Trophoblast cell (in vitro differentiated cells and primary cell): ENCODE measurements around the gene RAPGEF1.

ENCODE experiments used
- DNase-seq, 2 donors: peaks; one replicate each; pipeline ENCODE4 v3.0.0-alpha.2; 2016
- H2AFZ ChIP-seq: 2 replicates; pipeline ENCODE4 v1.6.1; 2013; ENCODE audit warnings: low read length, moderate library complexity, mild to moderate bottlenecking; ENCODE audit not compliant: insufficient read depth, poor library complexity
- H2AK5ac ChIP-seq: 2 replicates; pipeline ENCODE4 v1.6.1; 2013; ENCODE audit warnings: mild to moderate bottlenecking, low read length
- H2BK120ac ChIP-seq: 2 replicates; pipeline ENCODE4 v1.6.1; 2013; ENCODE audit warnings: low read length, mild to moderate bottlenecking, moderate library complexity; ENCODE audit not compliant: insufficient read depth, poor library complexity
- H2BK12ac ChIP-seq: 2 replicates; pipeline ENCODE4 v1.6.1; 2013; ENCODE audit warnings: mild to moderate bottlenecking, low read length, moderate library complexity
- H2BK5ac ChIP-seq: 2 replicates; pipeline ENCODE4 v1.6.1; 2013; ENCODE audit warnings: low read length, low read depth, moderate library complexity, mild to moderate bottlenecking; ENCODE audit not compliant: poor library complexity
- H3K14ac ChIP-seq: 2 replicates; pipeline ENCODE4 v1.6.1; 2013; ENCODE audit warnings: mild to moderate bottlenecking, low read length
- H3K18ac ChIP-seq: 2 replicates; pipeline ENCODE4 v1.6.1; 2013; ENCODE audit warnings: mild to moderate bottlenecking, low read length
- H3K23ac ChIP-seq: 2 replicates; pipeline ENCODE4 v1.6.1; 2013; ENCODE audit warnings: low read length
- H3K27ac ChIP-seq: 2 replicates; pipeline ENCODE4 v1.5.1; 2013; ENCODE audit warnings: low read depth, mild to moderate bottlenecking, inconsistent platforms, low read length, moderate library complexity
- H3K27me3 ChIP-seq: 2 replicates; pipeline ENCODE4 v1.6.1; 2013; ENCODE audit warnings: inconsistent platforms, mild to moderate bottlenecking, low read length, moderate library complexity; ENCODE audit not compliant: insufficient read depth
- H3K36me3 ChIP-seq, 2 experiments: 1 replicate in 1 of 2; 2 replicates in 1 of 2; pipeline ENCODE4 v1.6.1; 2013; ENCODE audit warnings: low read length in 2 of 2, mild to moderate bottlenecking in 2 of 2, moderate library complexity in 1 of 2; ENCODE audit not compliant: insufficient read depth in 2 of 2, control insufficient read depth in 1 of 2
- H3K4ac ChIP-seq: 2 replicates; pipeline ENCODE4 v1.6.1; 2013; ENCODE audit warnings: low read depth, mild to moderate bottlenecking, low read length, moderate library complexity
- H3K4me1 ChIP-seq, 2 experiments: 1 replicate in 1 of 2; 2 replicates in 1 of 2; pipeline ENCODE4 v1.6.1; 2013; ENCODE audit warnings: low read length in 2 of 2, mild to moderate bottlenecking in 2 of 2, moderate library complexity in 1 of 2; ENCODE audit not compliant: insufficient read depth in 2 of 2, control insufficient read depth in 1 of 2
- H3K4me2 ChIP-seq: 2 replicates; pipeline ENCODE4 v1.6.1; 2013; ENCODE audit warnings: inconsistent platforms, mild to moderate bottlenecking, low read length, moderate library complexity
- H3K4me3 ChIP-seq: 2 replicates; pipeline ENCODE4 v1.5.1; 2013; ENCODE audit warnings: mild to moderate bottlenecking, low read depth, low read length, inconsistent platforms
- H3K79me1 ChIP-seq: one replicate; pipeline ENCODE4 v1.6.1; 2013; ENCODE audit warnings: low read length
- H3K79me2 ChIP-seq: 2 replicates; pipeline ENCODE4 v1.6.1; 2013; ENCODE audit warnings: low read length, mild to moderate bottlenecking; ENCODE audit not compliant: control insufficient read depth, insufficient read depth, poor library complexity
- H3K9ac ChIP-seq: 2 replicates; pipeline ENCODE4 v1.6.1; 2013; ENCODE audit warnings: mild to moderate bottlenecking, low read length
- H3K9me3 ChIP-seq: 2 replicates; pipeline ENCODE4 v1.6.1; 2013; ENCODE audit warnings: low read depth, mild to moderate bottlenecking, control low read depth, inconsistent platforms, low read length; ENCODE audit not compliant: insufficient read depth
- H4K12ac ChIP-seq: 2 replicates; pipeline ENCODE4 v1.6.1; 2013; ENCODE audit warnings: low read depth, mild to moderate bottlenecking, low read length, moderate library complexity
- H4K8ac ChIP-seq: 2 replicates; pipeline ENCODE4 v1.6.1; 2013; ENCODE audit warnings: low read depth, mild to moderate bottlenecking, low read length, moderate library complexity
- H4K91ac ChIP-seq: one replicate; pipeline ENCODE4 v1.6.1; 2013; ENCODE audit warnings: low read depth, mild to moderate bottlenecking, low read length, moderate library complexity
- WGBS: extraction: QIAGEN DNeasy Blood & Tissue Kit; methylation state at CpG from one replicate; pipeline ENCODE4 v1.1.7; 2013; ENCODE audit warnings: missing lambda C conversion rate; ENCODE audit not compliant: insufficient read length, insufficient coverage; ENCODE audit errors: extremely low coverage; 5-methylcytosine and 5-hydroxymethylcytosine counted together

The RAPGEF1 gene

GRCh38 chr9:131633491-131634031 lies 106.3 kb downstream of the RAPGEF1 start:
- no peak overlapping the region for H3K4ac ChIP-seq
- H3K9me3 ChIP-seq: peaks cover 2% of the 10 kb centered on the region
- no peak overlapping the region for H3K23ac ChIP-seq
- H3K14ac ChIP-seq: no peak overlapping the region
- H4K91ac ChIP-seq: no peak overlapping the region
- no peaks in the 10 kb centered on the region for H3K27me3 ChIP-seq
- no peak overlapping the region for H2AK5ac ChIP-seq
- H2BK120ac ChIP-seq: no peak overlapping the region
- WGBS: no CpG with 5 or more reads among the region's 9 CpGs
- H3K36me3 ChIP-seq: peaks cover 13 to 24% of the 10 kb centered on the region in 2 experiments
- H3K4me2 ChIP-seq: no peak overlapping the region
- H4K12ac ChIP-seq: no peak overlapping the region
- no peak overlapping the region for H4K8ac ChIP-seq
- no peak overlapping the region for H3K18ac ChIP-seq
- H3K79me2 ChIP-seq: no peaks in the 10 kb centered on the region
- H3K27ac ChIP-seq: no peak overlapping the region
- H2BK12ac ChIP-seq: no peak overlapping the region
- DNase-seq: peak in 1 of 2 donors; percentile 54
- no peak overlapping the region for H2AFZ ChIP-seq
- no peak overlapping the region for H2BK5ac ChIP-seq
- no peak overlapping the region for H3K9ac ChIP-seq
- peaks cover 6% of the 10 kb centered on the region for H3K79me1 ChIP-seq
- H3K4me1 ChIP-seq: peaks cover 12 to 13% of the 10 kb centered on the region in 2 experiments
- H3K4me3 ChIP-seq: no peak overlapping the region

GRCh38 chr9:131631306-131631705 lies 108.6 kb downstream of the RAPGEF1 start:
- H2AK5ac ChIP-seq: no peak overlapping the region
- no peak overlapping the region for H4K8ac ChIP-seq
- no CpG with 5 or more reads among the region's 13 CpGs for WGBS
- H3K18ac ChIP-seq: no peak overlapping the region
- H3K36me3 ChIP-seq: peaks cover 15 to 25% of the 10 kb centered on the region in 2 experiments
- no peak overlapping the region for H2AFZ ChIP-seq
- peaks cover 6% of the 10 kb centered on the region for H3K79me1 ChIP-seq
- no peak overlapping the region for H3K27ac ChIP-seq
- H3K9me3 ChIP-seq: peaks cover 2% of the 10 kb centered on the region
- H3K4me3 ChIP-seq: peak overlapping the region; percentile 31
- no peaks in the 10 kb centered on the region for H3K27me3 ChIP-seq
- H3K9ac ChIP-seq: no peak overlapping the region
- no peak overlapping the region for H3K4me2 ChIP-seq
- H3K14ac ChIP-seq: no peak overlapping the region
- no peak for DNase-seq
- H4K91ac ChIP-seq: no peak overlapping the region
- no peak overlapping the region for H3K4ac ChIP-seq
- H4K12ac ChIP-seq: no peak overlapping the region
- H2BK12ac ChIP-seq: no peak overlapping the region
- H2BK120ac ChIP-seq: no peak overlapping the region
- H3K79me2 ChIP-seq: no peaks in the 10 kb centered on the region
- no peak overlapping the region for H2BK5ac ChIP-seq
- H3K23ac ChIP-seq: no peak overlapping the region
- H3K4me1 ChIP-seq: peaks cover 10 to 13% of the 10 kb centered on the region in 2 experiments

- Histone ChIP-seq H3K4ac (no peak overlapping the region), H4K12ac (no peak overlapping the region), H3K79me1 (peaks cover 6% of the 10 kb centered on the region), H3K27me3 (no peaks in the 10 kb centered on the region), H3K4me1 (peaks cover 11 to 15% of the 10 kb centered on the region in 2 experiments), H3K18ac (no peak overlapping the region), H4K8ac (no peak overlapping the region), H2BK5ac (no peak overlapping the region), H3K27ac (no peak overlapping the region), H3K79me2 (no peaks in the 10 kb centered on the region), H3K9me3 (peaks cover 2% of the 10 kb centered on the region), H3K9ac (no peak overlapping the region), H3K14ac (no peak overlapping the region), H3K36me3 (peaks cover 20 to 32% of the 10 kb centered on the region in 2 experiments), H4K91ac (no peak overlapping the region), H3K4me2 (no peak overlapping the region), H2BK12ac (no peak overlapping the region), H2AFZ (no peak overlapping the region), H3K23ac (no peak overlapping the region), H3K4me3 (no peak overlapping the region), H2AK5ac (no peak overlapping the region), H2BK120ac (no peak overlapping the region)
- DNase-seq: peak in 1 of 2 donors; percentile 37
- whole genome bisulfite sequencing: no CpG with 5 or more reads among the region's 15 CpGs
These were observed 109.6 kb downstream of the RAPGEF1 start for GRCh38 chr9:131630205-131630831.

- Histone ChIP-seq H3K79me1 (peaks cover 4% of the 10 kb centered on the region), H3K4ac (no peak overlapping the region), H3K79me2 (no peaks in the 10 kb centered on the region), H3K9me3 (peaks cover 2% of the 10 kb centered on the region), H2AFZ (no peak overlapping the region), H3K23ac (no peak overlapping the region), H2BK12ac (no peak overlapping the region), H3K18ac (no peak overlapping the region), H3K4me3 (no peak overlapping the region), H4K91ac (no peak overlapping the region), H4K8ac (no peak overlapping the region), H3K14ac (no peak overlapping the region), H3K4me1 (peaks cover 12 to 18% of the 10 kb centered on the region in 2 experiments), H3K36me3 (peaks cover 23 to 35% of the 10 kb centered on the region in 2 experiments), H3K27me3 (no peaks in the 10 kb centered on the region), H3K4me2 (no peak overlapping the region), H2AK5ac (no peak overlapping the region), H3K27ac (no peak overlapping the region), H2BK120ac (no peak overlapping the region), H4K12ac (no peak overlapping the region), H3K9ac (no peak overlapping the region), H2BK5ac (no peak overlapping the region)
- DNase-seq: no peak
- WGBS: no CpG with 5 or more reads among the region's 4 CpGs
These were observed 110.1 kb downstream of the RAPGEF1 start for GRCh38 chr9:131629825-131630204.
